ENCODE data around the gene PARD3B.

Gene PARD3B

DNA sequence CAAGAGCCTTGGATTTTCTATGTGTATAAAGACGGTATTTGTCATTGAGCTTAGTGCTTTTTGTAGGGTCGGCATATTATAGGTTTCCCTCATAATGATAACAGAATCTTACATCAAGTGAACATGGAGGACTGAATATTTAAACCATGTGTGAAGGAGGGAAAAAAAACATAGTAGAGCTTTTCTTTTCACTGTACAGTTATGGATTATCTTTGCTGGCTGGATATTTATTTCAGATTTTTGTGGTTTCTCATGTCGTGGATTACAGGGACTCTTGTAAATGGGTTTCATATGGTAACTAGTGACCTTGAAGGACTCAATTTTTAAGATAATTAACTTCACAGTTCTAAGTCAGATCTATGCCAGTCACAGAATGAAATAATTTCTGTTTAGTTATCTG is 806.8 kb downstream of the PARD3B start:
- no peak for DNase-seq (ENCODE audit: low read depth in 1 of 2, low spot score in 1 of 2)
- H3K4me3 ChIP-seq (replicated peaks; ENCODE audit: insufficient read depth, low read length) = no peak overlapping the region
- no peaks in the 10 kb centered on the region for H3K27me3 ChIP-seq (ENCODE audit: insufficient read depth, poor library complexity, severe bottlenecking)
- H3K27ac ChIP-seq (replicated peaks) = no peak overlapping the region
- TF ChIP-seq, protein P1, sequence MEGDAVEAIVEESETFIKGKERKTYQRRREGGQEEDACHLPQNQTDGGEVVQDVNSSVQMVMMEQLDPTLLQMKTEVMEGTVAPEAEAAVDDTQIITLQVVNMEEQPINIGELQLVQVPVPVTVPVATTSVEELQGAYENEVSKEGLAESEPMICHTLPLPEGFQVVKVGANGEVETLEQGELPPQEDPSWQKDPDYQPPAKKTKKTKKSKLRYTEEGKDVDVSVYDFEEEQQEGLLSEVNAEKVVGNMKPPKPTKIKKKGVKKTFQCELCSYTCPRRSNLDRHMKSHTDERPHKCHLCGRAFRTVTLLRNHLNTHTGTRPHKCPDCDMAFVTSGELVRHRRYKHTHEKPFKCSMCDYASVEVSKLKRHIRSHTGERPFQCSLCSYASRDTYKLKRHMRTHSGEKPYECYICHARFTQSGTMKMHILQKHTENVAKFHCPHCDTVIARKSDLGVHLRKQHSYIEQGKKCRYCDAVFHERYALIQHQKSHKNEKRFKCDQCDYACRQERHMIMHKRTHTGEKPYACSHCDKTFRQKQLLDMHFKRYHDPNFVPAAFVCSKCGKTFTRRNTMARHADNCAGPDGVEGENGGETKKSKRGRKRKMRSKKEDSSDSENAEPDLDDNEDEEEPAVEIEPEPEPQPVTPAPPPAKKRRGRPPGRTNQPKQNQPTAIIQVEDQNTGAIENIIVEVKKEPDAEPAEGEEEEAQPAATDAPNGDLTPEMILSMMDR (IDR thresholded peaks at IDR 0.05; ENCODE audit: insufficient read depth, low read length) = no peak
- TF ChIP-seq, protein P2, sequence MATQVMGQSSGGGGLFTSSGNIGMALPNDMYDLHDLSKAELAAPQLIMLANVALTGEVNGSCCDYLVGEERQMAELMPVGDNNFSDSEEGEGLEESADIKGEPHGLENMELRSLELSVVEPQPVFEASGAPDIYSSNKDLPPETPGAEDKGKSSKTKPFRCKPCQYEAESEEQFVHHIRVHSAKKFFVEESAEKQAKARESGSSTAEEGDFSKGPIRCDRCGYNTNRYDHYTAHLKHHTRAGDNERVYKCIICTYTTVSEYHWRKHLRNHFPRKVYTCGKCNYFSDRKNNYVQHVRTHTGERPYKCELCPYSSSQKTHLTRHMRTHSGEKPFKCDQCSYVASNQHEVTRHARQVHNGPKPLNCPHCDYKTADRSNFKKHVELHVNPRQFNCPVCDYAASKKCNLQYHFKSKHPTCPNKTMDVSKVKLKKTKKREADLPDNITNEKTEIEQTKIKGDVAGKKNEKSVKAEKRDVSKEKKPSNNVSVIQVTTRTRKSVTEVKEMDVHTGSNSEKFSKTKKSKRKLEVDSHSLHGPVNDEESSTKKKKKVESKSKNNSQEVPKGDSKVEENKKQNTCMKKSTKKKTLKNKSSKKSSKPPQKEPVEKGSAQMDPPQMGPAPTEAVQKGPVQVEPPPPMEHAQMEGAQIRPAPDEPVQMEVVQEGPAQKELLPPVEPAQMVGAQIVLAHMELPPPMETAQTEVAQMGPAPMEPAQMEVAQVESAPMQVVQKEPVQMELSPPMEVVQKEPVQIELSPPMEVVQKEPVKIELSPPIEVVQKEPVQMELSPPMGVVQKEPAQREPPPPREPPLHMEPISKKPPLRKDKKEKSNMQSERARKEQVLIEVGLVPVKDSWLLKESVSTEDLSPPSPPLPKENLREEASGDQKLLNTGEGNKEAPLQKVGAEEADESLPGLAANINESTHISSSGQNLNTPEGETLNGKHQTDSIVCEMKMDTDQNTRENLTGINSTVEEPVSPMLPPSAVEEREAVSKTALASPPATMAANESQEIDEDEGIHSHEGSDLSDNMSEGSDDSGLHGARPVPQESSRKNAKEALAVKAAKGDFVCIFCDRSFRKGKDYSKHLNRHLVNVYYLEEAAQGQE (IDR thresholded peaks at IDR 0.05; ENCODE audit: insufficient replicate concordance, low read depth) = no peak
- TF ChIP-seq POLR2AphosphoS5 (IDR thresholded peaks at IDR 0.05; ENCODE audit: low read depth) = no peak
- TF ChIP-seq GABPA (IDR thresholded peaks at IDR 0.05; ENCODE audit: low read depth) = no peak

DNA sequence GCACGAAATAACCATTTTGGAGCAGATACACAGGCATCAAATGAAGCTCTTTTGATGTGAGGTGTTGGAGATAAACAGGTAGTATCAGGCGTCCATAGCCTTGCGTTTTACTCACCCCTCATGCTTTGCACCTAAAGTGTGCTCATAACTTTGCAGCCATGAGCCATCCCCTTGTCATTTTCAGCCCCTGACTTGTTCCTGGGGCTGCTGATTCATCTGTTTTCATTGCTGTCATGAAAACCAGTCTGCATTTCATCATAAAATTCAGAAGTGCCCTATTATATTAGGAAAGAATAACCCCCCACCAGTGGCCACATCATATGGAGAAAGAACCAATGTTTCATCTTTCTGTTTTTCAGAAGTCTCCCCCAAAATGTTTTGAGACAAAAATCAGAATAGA is 807.3 kb downstream of the PARD3B start:
- Histone ChIP-seq H3K4me3 (replicated peaks; ENCODE audit: insufficient read depth, low read length) (no peak overlapping the region), H3K27ac (replicated peaks) (no peak overlapping the region), H3K27me3 (ENCODE audit: insufficient read depth, poor library complexity, severe bottlenecking) (no peaks in the 10 kb centered on the region)
- no peak for DNase-seq (ENCODE audit: low read depth in 1 of 2, low spot score in 1 of 2)
- TF ChIP-seq, protein P1 (IDR thresholded peaks at IDR 0.05; ENCODE audit: insufficient read depth, low read length) = no peak
- no peak for TF ChIP-seq POLR2AphosphoS5 (IDR thresholded peaks at IDR 0.05; ENCODE audit: low read depth)
- TF ChIP-seq SPI1 (IDR thresholded peaks at IDR 0.05; ENCODE audit: borderline replicate concordance, low read depth) = no peak
- TF ChIP-seq GABPA (IDR thresholded peaks at IDR 0.05; ENCODE audit: low read depth) = no peak
- TF ChIP-seq, protein P2 (IDR thresholded peaks at IDR 0.05; ENCODE audit: insufficient replicate concordance, low read depth) = no peak

DNA sequence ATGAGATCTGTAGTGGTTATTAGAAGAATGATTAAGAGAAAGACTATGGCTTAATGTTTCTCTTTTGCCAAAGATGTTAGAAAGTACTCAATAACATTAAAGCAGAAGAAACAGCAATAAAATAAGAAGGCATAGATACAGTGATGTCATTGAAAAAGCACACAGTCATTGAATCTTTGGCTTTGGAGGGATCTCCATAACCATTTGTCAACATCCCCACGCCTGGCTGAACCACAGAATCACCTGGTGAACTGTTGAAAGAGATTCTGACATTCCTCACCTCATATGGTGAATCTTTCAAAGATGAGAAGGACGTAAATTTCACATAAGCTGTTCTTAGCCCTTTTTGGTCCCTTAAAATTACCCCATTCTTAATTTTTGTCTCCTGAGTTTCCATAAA is 812.5 kb downstream of the PARD3B start:
- H3K27me3 ChIP-seq (ENCODE audit: insufficient read depth, poor library complexity, severe bottlenecking) = no peaks in the 10 kb centered on the region
- no peak for DNase-seq (ENCODE audit: low read depth in 1 of 2, low spot score in 1 of 2)
- H3K4me3 ChIP-seq (replicated peaks; ENCODE audit: insufficient read depth, low read length) = no peak overlapping the region
- TF ChIP-seq POLR2AphosphoS5 (IDR thresholded peaks at IDR 0.05; ENCODE audit: low read depth) = no peak
- TF ChIP-seq, protein P2 (IDR thresholded peaks at IDR 0.05; ENCODE audit: insufficient replicate concordance, low read depth) = no peak
- TF ChIP-seq, protein P1 (IDR thresholded peaks at IDR 0.05; ENCODE audit: insufficient read depth, low read length) = no peak
- TF ChIP-seq SPI1 (IDR thresholded peaks at IDR 0.05; ENCODE audit: borderline replicate concordance, low read depth) = no peak
- TF ChIP-seq GABPA (IDR thresholded peaks at IDR 0.05; ENCODE audit: low read depth) = no peak
- no peak overlapping the region for H3K27ac ChIP-seq (replicated peaks)
